ENCODE results near the gene KDM3B. TPM values are rescaled to one million over a fixed set of nuclear protein-coding genes. Genes with fewer than 3 reads are reported as not detected.

Gene KDM3B, protein sequence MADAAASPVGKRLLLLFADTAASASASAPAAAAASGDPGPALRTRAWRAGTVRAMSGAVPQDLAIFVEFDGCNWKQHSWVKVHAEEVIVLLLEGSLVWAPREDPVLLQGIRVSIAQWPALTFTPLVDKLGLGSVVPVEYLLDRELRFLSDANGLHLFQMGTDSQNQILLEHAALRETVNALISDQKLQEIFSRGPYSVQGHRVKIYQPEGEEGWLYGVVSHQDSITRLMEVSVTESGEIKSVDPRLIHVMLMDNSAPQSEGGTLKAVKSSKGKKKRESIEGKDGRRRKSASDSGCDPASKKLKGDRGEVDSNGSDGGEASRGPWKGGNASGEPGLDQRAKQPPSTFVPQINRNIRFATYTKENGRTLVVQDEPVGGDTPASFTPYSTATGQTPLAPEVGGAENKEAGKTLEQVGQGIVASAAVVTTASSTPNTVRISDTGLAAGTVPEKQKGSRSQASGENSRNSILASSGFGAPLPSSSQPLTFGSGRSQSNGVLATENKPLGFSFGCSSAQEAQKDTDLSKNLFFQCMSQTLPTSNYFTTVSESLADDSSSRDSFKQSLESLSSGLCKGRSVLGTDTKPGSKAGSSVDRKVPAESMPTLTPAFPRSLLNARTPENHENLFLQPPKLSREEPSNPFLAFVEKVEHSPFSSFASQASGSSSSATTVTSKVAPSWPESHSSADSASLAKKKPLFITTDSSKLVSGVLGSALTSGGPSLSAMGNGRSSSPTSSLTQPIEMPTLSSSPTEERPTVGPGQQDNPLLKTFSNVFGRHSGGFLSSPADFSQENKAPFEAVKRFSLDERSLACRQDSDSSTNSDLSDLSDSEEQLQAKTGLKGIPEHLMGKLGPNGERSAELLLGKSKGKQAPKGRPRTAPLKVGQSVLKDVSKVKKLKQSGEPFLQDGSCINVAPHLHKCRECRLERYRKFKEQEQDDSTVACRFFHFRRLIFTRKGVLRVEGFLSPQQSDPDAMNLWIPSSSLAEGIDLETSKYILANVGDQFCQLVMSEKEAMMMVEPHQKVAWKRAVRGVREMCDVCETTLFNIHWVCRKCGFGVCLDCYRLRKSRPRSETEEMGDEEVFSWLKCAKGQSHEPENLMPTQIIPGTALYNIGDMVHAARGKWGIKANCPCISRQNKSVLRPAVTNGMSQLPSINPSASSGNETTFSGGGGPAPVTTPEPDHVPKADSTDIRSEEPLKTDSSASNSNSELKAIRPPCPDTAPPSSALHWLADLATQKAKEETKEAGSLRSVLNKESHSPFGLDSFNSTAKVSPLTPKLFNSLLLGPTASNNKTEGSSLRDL (N-terminal part only)
- 25.7 and 26.9 TPM in 2 replicates for total RNA-seq (ENCODE audit: low replicate concordance)

DNA sequence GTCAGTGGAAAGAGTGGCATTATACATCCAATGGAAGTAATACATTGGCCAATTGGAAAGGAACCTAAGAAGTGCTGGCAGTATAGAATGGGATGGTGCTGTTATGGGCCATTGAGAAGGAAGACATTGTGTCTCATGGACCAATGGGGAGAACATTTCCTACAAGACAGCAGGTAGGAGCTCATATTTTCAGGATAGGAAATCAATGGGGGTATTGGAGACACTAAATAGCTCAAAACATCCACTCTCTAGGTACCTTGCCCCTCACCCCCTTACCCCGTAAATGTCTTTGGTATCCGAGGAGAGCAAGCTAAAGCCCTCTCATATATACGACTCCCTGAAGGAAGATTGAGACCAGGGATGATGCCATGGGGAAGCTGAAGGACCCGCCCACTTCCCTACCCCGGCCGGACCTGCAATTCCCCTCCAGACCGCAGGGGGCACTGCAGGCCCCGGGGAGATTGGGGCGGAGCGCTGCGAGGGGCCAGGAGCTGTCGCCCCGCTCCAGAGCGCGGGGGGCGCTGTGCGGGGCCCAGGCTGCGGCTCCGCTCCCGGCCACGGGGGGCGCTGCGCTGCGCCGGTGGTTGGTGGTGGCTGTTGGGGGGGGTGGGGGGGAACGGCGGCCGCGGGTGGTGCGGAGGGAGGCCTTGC lies at the start of gene KDM3B:
TSS of gene KDM3B (plus strand) at position 615 of the 651 bp plus-strand sequence. CDS start 111 bp downstream, outside the sequence.

DNA sequence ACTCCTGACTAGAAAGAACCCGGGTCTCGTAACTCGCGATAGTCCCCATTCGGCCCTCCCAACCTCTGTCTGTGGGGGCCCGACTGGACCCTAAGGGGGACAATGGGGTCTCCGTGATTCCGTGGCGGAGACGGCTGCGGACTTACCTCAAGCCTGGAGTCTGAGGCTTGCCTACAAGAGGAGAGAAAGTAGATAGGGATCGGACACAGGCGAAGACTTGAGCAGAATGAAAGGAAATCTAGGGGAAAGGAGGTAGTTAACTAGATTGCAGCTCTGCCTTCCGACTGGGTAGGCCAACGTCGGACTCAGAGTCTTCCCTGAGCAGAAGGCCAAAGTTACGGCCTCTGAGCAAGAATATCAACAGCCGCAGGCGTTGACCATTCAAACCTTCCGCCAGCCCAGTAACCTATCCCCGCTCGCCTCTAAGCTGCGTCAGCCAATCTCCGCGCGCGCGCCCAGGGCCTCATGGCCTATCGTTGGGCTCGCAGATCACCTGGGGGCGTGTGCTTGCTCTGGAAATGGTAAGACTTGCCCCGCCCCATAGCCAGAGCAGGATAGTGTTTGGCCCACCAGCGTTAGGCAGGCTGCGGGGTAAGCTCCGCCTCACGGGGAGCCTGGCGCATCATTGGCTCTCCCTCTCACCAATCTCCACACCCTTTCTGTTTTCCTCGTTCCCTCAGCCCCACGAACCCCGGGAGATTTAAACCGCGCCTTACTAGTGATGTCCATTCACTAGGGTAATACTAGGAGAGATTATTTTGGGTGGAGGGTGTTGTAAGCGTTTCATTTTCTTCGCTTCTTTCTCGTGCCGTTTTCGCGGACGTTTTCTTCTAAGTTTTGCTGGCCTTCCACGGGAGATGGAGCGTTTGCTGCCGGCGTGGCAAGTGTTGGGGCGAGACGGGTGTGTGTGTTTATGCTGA lies 20.8 kb upstream of the KDM3B start, which contains the start of gene CDC25C:
TSS of gene CDC25C (minus strand) at position 356 of the 920 bp plus-strand sequence. CDS start 624 bp downstream, outside the sequence.

DNA sequence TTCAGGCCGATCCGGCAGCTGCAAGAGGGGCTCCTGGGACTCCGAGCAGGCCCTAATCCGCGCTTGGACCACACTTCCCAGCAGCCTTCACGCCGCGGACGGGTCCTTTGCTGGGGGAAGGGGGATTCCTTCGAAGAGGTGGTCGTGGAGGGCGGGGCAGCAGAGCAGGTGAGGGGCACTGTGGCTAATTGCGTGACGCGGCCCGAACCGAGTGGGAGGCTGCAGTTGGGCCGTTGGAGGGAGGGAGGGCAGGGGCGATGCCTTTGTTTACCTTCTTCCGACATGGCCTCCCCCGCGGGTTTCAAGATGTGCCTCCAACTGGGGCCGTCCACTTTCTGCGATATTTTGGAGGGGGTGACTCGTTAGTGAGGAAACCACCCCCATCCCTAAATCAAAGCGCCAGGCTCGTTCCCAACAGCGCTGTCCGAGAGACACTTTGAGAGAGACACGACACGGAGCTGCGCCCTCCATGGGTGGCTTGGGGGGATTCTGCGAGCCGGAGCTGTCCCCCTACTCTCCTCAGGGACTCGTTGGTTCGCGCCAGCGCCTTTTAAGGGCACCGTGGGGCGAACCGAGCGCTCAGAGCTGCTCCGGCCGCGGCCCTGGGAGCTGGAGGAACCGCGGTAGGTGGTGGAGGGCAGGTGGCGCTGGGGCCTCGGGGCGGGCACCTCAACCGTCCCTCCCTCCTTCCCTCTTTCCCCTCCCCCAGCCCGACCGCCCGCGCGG lies 14.6 kb upstream of the KDM3B start, which contains the start of gene FAM53C:
TSS of gene FAM53C (plus strand) at position 582 of the 726 bp plus-strand sequence. CDS start 3,070 bp downstream, outside the sequence.

DNA sequence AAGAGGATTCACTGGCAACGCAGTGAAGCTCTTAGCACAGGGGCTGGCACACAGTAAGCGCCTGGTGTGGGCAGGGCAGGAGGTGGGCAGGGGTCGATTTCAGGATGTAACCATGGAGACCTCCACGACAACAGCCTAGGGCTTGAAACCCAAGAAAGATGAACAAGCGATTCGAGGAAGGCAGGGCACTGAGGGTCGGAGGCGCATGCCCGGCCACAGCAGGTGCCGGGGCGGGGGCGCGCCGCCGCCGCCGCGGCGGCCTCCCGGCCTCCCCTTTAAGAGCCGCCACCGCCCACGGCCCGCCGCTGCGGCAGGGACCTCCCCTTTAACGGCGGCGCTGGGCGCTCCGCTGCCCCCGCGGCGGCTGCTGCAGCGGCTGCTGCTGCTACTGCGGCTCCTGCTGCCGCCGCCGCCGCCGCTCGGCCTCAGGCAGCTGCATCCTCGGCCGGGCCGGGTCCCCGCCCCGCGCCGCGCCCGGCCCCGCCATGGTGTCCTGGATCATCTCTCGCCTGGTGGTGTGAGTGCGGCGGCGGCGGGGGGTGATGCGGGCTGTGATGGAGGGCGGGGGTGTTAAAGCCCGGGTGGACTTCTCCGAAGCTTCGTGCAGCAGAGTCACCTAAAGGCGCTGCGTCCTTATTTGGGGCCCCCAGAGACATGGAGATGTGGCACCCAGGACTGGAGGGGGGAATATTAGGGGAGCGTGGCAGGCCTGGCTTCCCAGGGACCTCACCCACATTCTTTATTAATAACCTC lies 86.4 kb downstream of the KDM3B start, which contains the start of gene REEP2:
TSS of gene REEP2 (plus strand) at position 334 of the 753 bp plus-strand sequence. CDS start at position 486, 152 bp downstream.

DNA sequence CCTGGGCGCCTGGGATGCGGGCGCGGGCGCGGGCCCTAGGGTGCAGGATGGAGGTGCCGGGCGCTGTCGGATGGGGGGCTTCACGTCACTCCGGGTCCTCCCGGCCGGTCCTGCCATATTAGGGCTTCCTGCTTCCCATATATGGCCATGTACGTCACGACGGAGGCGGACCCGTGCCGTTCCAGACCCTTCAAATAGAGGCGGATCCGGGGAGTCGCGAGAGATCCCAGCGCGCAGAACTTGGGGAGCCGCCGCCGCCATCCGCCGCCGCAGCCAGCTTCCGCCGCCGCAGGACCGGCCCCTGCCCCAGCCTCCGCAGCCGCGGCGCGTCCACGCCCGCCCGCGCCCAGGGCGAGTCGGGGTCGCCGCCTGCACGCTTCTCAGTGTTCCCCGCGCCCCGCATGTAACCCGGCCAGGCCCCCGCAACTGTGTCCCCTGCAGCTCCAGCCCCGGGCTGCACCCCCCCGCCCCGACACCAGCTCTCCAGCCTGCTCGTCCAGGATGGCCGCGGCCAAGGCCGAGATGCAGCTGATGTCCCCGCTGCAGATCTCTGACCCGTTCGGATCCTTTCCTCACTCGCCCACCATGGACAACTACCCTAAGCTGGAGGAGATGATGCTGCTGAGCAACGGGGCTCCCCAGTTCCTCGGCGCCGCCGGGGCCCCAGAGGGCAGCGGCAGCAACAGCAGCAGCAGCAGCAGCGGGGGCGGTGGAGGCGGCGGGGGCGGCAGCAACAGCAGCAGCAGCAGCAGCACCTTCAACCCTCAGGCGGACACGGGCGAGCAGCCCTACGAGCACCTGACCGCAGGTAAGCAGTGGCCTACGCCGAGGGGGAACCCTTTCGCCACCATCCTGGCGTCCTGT lies 113.0 kb downstream of the KDM3B start, which contains the start of gene EGR1:
TSS of gene EGR1 (plus strand) at position 219 of the 864 bp plus-strand sequence. CDS start at position 502, 283 bp downstream.

Other genes starting within 250 kb of the KDM3B start
- 0.60 and 2.1 TPM in 2 replicates for gene NME5, start 213.3 kb upstream of the KDM3B start, total RNA-seq (ENCODE audit: low replicate concordance)
- gene BRD8, start 174.1 kb upstream of the KDM3B start, total RNA-seq (ENCODE audit: low replicate concordance): 23.1 and 55.2 TPM in 2 replicates
- gene KIF20A, start 173.6 kb upstream of the KDM3B start, total RNA-seq (ENCODE audit: low replicate concordance): 1.5 and 17.1 TPM in 2 replicates
- gene CDC23, start 139.4 kb upstream of the KDM3B start, total RNA-seq (ENCODE audit: low replicate concordance): 13.0 and 19.2 TPM in 2 replicates
- gene GFRA3, start 78.1 kb upstream of the KDM3B start, total RNA-seq (ENCODE audit: low replicate concordance): under 0.01 TPM in 1 of 2 replicates, not detected in the other
- 2.3 TPM in 1 of 2 replicates, not detected in the other for gene CDC25C, start 20.9 kb upstream of the KDM3B start, total RNA-seq (ENCODE audit: low replicate concordance)
- 28.0 and 60.0 TPM in 2 replicates for gene FAM53C, start 14.4 kb upstream of the KDM3B start, total RNA-seq (ENCODE audit: low replicate concordance)
- 13.6 and 18.3 TPM in 2 replicates for gene REEP2, start 86.4 kb downstream of the KDM3B start, total RNA-seq (ENCODE audit: low replicate concordance)
- 0.94 and 2.2 TPM in 2 replicates for gene EGR1, start 112.8 kb downstream of the KDM3B start, total RNA-seq (ENCODE audit: low replicate concordance)
- 51.6 and 106 TPM in 2 replicates for gene ETF1, start 190.6 kb downstream of the KDM3B start, total RNA-seq (ENCODE audit: low replicate concordance)
- 173 and 212 TPM in 2 replicates for gene HSPA9, start 222.7 kb downstream of the KDM3B start, total RNA-seq (ENCODE audit: low replicate concordance)